Panc1 (cell line): ENCODE measurements around the gene SUFU. TPM values are rescaled to one million over a fixed set of nuclear protein-coding genes. Genes with fewer than 3 reads are reported as not detected.

Experiments used
- ATAC-seq: fragments of 200-7000 bp; cut with Tn5 transposase; 2 replicates; pipeline ENCODE4 v1.9.1; 2020; ENCODE audit warnings: mild to moderate bottlenecking, moderate library complexity
- BruUV-seq: library from RNA; stranded (reverse); fragments of 400-500 nt; replicated peaks from 2 replicates; lab custom pipeline; 2021; lab: Mats Ljungman, UMichigan
- CTCF ChIA-PET: fragments of 300-600 bp; sonication (Branson Sonifier 250); formaldehyde crosslinking; loops from one replicate; lab custom pipeline; 2022; ENCODE audit warnings: antibody characterized with exemption; lab: Charles Lee
- POLR2A ChIA-PET: fragments of 300-600 bp; sonication (Branson Sonifier 250); formaldehyde crosslinking; loops from one replicate; lab custom pipeline; 2022; ENCODE audit warnings: antibody characterized with exemption; lab: Charles Lee
- DNase-seq: peaks from one replicate; pipeline ENCODE4 v3.0.0-alpha.2; 2010; ENCODE audit warnings: low read depth, low spot score
- H3K27ac ChIP-seq: 2 replicates; pipeline ENCODE4 v1.5.1; 2011; ENCODE audit warnings: mild to moderate bottlenecking, low read length, inconsistent platforms
- H3K27me3 ChIP-seq: fragments of 200-500 bp; sonication (Bioruptor generic); 2 replicates; pipeline ENCODE4 v1.6.0; 2014; ENCODE audit warnings: low read length, inconsistent platforms; ENCODE audit not compliant: control insufficient read depth, insufficient read depth
- H3K36me3 ChIP-seq: fragments of 200-500 bp; sonication (Bioruptor generic); 2 replicates; pipeline ENCODE4 v1.5.1; 2014; ENCODE audit warnings: inconsistent platforms, mild to moderate bottlenecking, low read length, moderate library complexity; ENCODE audit not compliant: control insufficient read depth, insufficient read depth
- H3K4me1 ChIP-seq: 2 replicates; pipeline ENCODE4 v1.5.1; 2011; ENCODE audit warnings: inconsistent platforms, mild to moderate bottlenecking, low read length, moderate library complexity; ENCODE audit not compliant: control insufficient read depth, insufficient read depth
- H3K4me3 ChIP-seq, 2 experiments: 2 replicates each; pipeline ENCODE4 v1.5.1; 2011 to 2012; ENCODE audit warnings: low read depth in 2 of 2, low read length in 2 of 2, mild to moderate bottlenecking in 2 of 2, inconsistent platforms in 1 of 2, moderate library complexity in 1 of 2
- H3K9me3 ChIP-seq: fragments of 200-500 bp; sonication (Bioruptor generic); 2 replicates; pipeline ENCODE4 v1.5.1; 2014; ENCODE audit warnings: low read depth, mild to moderate bottlenecking, inconsistent platforms, low read length, moderate library complexity; ENCODE audit not compliant: control insufficient read depth, insufficient read depth
- POLR2AphosphoS5 ChIP-seq: IDR thresholded peaks from 2 replicates; pipeline ENCODE4 v1.6.1; 2012; ENCODE audit warnings: mild to moderate bottlenecking, low read depth, low read length, moderate library complexity
- SIN3A ChIP-seq: IDR thresholded peaks from 2 replicates; pipeline ENCODE4 v1.6.1; 2012; ENCODE audit warnings: low read depth, mild to moderate bottlenecking, low read length, moderate library complexity, borderline replicate concordance; ENCODE audit not compliant: insufficient read depth
- TCF7L2 ChIP-seq: IDR thresholded peaks from 2 replicates; pipeline ENCODE4 v1.6.1; 2011; ENCODE audit warnings: mild to moderate bottlenecking, low read depth, low read length, inconsistent platforms
- in situ Hi-C: cut with HindIII; loops from 2 replicates; pipeline ENCODE4 v1.10.0; 2016; ENCODE audit warnings: low sequenced_read_pairs, low pct_unique_long_range_greater_than_20kb
- intact Hi-C: fragments of 100-400 bp; cut with micrococcal nuclease; formaldehyde crosslinking; loops from one replicate; pipeline ENCODE4 v1.10.0; 2022; ENCODE audit not compliant: unreplicated experiment
- total RNA-seq: library from RNA; stranded (reverse); gene quantifications from one replicate; pipeline ENCODE4 v1.2.1, GENCODE V29; 2021; ENCODE audit not compliant: unreplicated experiment
- TF ChIP-seq, protein P1 (sequence below), 2 experiments: IDR thresholded peaks; 2 replicates each; pipeline ENCODE4 v1.6.1; 2011 to 2012; ENCODE audit warnings: low read depth in 2 of 2, control low read depth in 1 of 2, low read length in 1 of 2, mild to moderate bottlenecking in 1 of 2, moderate library complexity in 1 of 2; ENCODE audit not compliant: insufficient read depth in 1 of 2
- TF ChIP-seq, protein P2 (sequence below): fragments of 450-650 bp; IDR thresholded peaks from 2 replicates; pipeline ENCODE4 v1.5.1; 2017; ENCODE audit warnings: mild to moderate bottlenecking

SUFU gene
- total RNA-seq, 1 experiment from 2014 or later, result 9.5 TPM

DNA sequence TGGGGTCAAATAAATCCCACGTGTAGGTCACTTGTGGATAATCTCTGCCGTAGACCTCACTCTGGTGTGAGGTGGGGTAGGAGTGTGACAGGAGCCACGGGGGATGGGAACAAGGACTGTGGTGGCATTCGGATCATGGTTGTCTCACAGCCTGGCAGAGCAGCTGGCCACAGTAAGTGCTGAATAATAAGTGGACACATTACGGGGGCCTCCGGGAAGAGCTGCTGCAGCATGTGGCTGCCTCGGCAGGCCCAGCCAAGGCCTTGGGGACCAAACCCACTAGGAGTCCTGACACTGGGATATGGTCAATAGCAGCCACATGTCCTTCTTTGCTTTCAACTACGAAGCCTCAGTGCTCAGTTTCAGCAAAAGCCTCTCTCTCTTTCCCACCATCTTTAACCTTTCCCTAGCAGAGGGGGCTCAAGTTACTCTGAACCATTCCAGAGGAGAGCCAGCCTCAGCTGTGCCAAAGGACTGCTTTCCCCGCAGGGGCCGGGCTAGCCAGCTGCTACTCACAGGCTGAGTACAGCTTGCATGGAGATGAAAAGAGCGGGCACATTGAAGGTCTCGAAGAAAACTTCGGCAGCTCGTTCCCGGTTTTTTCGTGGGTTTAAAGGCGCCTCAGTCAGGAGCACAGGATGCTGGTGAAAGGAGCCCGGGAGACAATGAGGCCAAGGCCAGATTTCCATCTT lies 18.5 kb upstream of the SUFU start:
- CTCF ChIA-PET, result no interaction called here
- Histone ChIP-seq H3K4me1 (no peaks in the 10 kb centered on the region), H3K27me3 (no peaks in the 10 kb centered on the region), H3K36me3 (peaks cover 36% of the 10 kb centered on the region; the same call in 1 of the 2 replicates), H3K9me3 (no peaks in the 10 kb centered on the region), H3K4me3 (no peak overlapping the region), H3K27ac (no peak overlapping the region)
- ATAC-seq (no peak), DNase-seq (no peak)
- TF ChIP-seq TCF7L2, result no peak
- TF ChIP-seq, protein P1, sequence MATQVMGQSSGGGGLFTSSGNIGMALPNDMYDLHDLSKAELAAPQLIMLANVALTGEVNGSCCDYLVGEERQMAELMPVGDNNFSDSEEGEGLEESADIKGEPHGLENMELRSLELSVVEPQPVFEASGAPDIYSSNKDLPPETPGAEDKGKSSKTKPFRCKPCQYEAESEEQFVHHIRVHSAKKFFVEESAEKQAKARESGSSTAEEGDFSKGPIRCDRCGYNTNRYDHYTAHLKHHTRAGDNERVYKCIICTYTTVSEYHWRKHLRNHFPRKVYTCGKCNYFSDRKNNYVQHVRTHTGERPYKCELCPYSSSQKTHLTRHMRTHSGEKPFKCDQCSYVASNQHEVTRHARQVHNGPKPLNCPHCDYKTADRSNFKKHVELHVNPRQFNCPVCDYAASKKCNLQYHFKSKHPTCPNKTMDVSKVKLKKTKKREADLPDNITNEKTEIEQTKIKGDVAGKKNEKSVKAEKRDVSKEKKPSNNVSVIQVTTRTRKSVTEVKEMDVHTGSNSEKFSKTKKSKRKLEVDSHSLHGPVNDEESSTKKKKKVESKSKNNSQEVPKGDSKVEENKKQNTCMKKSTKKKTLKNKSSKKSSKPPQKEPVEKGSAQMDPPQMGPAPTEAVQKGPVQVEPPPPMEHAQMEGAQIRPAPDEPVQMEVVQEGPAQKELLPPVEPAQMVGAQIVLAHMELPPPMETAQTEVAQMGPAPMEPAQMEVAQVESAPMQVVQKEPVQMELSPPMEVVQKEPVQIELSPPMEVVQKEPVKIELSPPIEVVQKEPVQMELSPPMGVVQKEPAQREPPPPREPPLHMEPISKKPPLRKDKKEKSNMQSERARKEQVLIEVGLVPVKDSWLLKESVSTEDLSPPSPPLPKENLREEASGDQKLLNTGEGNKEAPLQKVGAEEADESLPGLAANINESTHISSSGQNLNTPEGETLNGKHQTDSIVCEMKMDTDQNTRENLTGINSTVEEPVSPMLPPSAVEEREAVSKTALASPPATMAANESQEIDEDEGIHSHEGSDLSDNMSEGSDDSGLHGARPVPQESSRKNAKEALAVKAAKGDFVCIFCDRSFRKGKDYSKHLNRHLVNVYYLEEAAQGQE (IDR thresholded peaks at IDR 0.05; ENCODE audit: insufficient read depth in 1 of 2, low read depth in 2 of 2, low read length in 1 of 2), result no peak
- TF ChIP-seq, protein P2, sequence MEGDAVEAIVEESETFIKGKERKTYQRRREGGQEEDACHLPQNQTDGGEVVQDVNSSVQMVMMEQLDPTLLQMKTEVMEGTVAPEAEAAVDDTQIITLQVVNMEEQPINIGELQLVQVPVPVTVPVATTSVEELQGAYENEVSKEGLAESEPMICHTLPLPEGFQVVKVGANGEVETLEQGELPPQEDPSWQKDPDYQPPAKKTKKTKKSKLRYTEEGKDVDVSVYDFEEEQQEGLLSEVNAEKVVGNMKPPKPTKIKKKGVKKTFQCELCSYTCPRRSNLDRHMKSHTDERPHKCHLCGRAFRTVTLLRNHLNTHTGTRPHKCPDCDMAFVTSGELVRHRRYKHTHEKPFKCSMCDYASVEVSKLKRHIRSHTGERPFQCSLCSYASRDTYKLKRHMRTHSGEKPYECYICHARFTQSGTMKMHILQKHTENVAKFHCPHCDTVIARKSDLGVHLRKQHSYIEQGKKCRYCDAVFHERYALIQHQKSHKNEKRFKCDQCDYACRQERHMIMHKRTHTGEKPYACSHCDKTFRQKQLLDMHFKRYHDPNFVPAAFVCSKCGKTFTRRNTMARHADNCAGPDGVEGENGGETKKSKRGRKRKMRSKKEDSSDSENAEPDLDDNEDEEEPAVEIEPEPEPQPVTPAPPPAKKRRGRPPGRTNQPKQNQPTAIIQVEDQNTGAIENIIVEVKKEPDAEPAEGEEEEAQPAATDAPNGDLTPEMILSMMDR, result no peak
- no peak for TF ChIP-seq POLR2AphosphoS5
- no peak for TF ChIP-seq SIN3A
- intact Hi-C loops (no loop called here), in situ Hi-C loops (no loop called here)
- POLR2A ChIA-PET, result no interaction called here
- BruUV-seq, result no TSS peak

GRCh38 chr10:102491136-102491535 lies 12.6 kb upstream of the SUFU start:
- Histone ChIP-seq H3K27ac (no peak overlapping the region), H3K4me3 (no peak overlapping the region), H3K27me3 (no peaks in the 10 kb centered on the region), H3K36me3 (peaks cover 13% of the 10 kb centered on the region; the same call in 1 of the 2 replicates), H3K4me1 (0 out of 2 replicates have a peak, but pooled peaks cover 2% of the 10 kb centered on the region), H3K9me3 (no peaks in the 10 kb centered on the region)
- ATAC-seq, result no peak
- CTCF ChIA-PET, result no interaction called here
- in situ Hi-C loops (no loop called here), intact Hi-C loops (no loop called here)
- TSS peak; percentile 33 for BruUV-seq
- no peak for DNase-seq
- POLR2A ChIA-PET, result no interaction called here
- TF ChIP-seq, protein P2, result no peak
- TF ChIP-seq, protein P1 (IDR thresholded peaks at IDR 0.05; ENCODE audit: insufficient read depth in 1 of 2, low read depth in 2 of 2, low read length in 1 of 2), result no peak
- TF ChIP-seq TCF7L2 (no peak), SIN3A (no peak), POLR2AphosphoS5 (no peak)
